Stimulated activated CD8-positive, alpha-beta memory T cell treated with anti-CD3 and anti-CD28 coated beads, Interleukin-7, amount 100 ng/mL, for 4 hours (primary cell): Measurements from ENCODE around the gene SNAPIN.

Experiments used
- DNase-seq, 2 donors: peaks; one replicate each; pipeline ENCODE4 v3.0.0-alpha.2; 2020; ENCODE audit warnings: low read depth in 2 of 2

SNAPIN gene

GRCh38 chr1:153678519-153679336 lies 20.2 kb downstream of the SNAPIN start, which contains the start of gene NPR1:
NPR1 (plus strand) TSS chr1:153678688; CDS start chr1:153679109, 421 bp downstream.
- DNase-seq = peak in 1 of 2 donors; percentile 9

GRCh38 chr1:153679337-153680119 lies 21.0 kb downstream of the SNAPIN start:
- peak in 1 of 2 donors; percentile 14 for DNase-seq

GRCh38 chr1:153680120-153680403 lies 21.6 kb downstream of the SNAPIN start:
- no peak for DNase-seq

GRCh38 chr1:153682730-153683129 lies 24.2 kb downstream of the SNAPIN start:
- DNase-seq = no peak

GRCh38 chr1:153683854-153684253 lies 25.4 kb downstream of the SNAPIN start:
- DNase-seq = no peak

- DNase-seq = no peak
Observed at GRCh38 chr1:153684892-153685291, 26.4 kb downstream of the SNAPIN start.

- DNase-seq = no peak
Observed at GRCh38 chr1:153685544-153686340, 27.2 kb downstream of the SNAPIN start.

- no peak for DNase-seq
Observed at GRCh38 chr1:153687346-153688125, 29.0 kb downstream of the SNAPIN start.

- DNase-seq = no peak
Observed at GRCh38 chr1:153688276-153688675, 29.8 kb downstream of the SNAPIN start.

GRCh38 chr1:153688736-153689328 lies 30.3 kb downstream of the SNAPIN start:
- no peak for DNase-seq

- no peak for DNase-seq
Observed at GRCh38 chr1:153693466-153693865, 35.0 kb downstream of the SNAPIN start.

- no peak for DNase-seq
Observed at GRCh38 chr1:153696741-153697140, 38.2 kb downstream of the SNAPIN start.

- no peak for DNase-seq
Observed at GRCh38 chr1:153697191-153698019, 38.9 kb downstream of the SNAPIN start.

- DNase-seq = no peak
Observed at GRCh38 chr1:153698020-153698922, 39.8 kb downstream of the SNAPIN start.

- no peak for DNase-seq
Observed at GRCh38 chr1:153698923-153699714, 40.6 kb downstream of the SNAPIN start.

GRCh38 chr1:153699768-153700167 lies 41.3 kb downstream of the SNAPIN start:
- no peak for DNase-seq

- DNase-seq = no peak
Observed at GRCh38 chr1:153705484-153705883, 47.0 kb downstream of the SNAPIN start.

GRCh38 chr1:153711026-153711425 lies 52.5 kb downstream of the SNAPIN start:
- DNase-seq = no peak
